H9 (cell line): Measurements from ENCODE around the gene CFHR2. TPM values are rescaled to one million over a fixed set of nuclear protein-coding genes. Genes with fewer than 3 reads are reported as not detected.

Experiments
- DNase-seq: peaks from one replicate; pipeline ENCODE4 v3.0.0-alpha.2; 2017
- H2AFZ ChIP-seq: one replicate; pipeline ENCODE4 v1.6.1; 2013; ENCODE audit warnings: mild to moderate bottlenecking, low read length, control low read depth, moderate library complexity
- H2AK5ac ChIP-seq: 2 replicates; pipeline ENCODE4 v1.6.1; 2013; ENCODE audit warnings: low read length, control low read depth, mixed read lengths; ENCODE audit not compliant: insufficient read length
- H2BK120ac ChIP-seq: one replicate; pipeline ENCODE4 v1.6.1; 2013; ENCODE audit warnings: low read depth, mild to moderate bottlenecking, low read length, control low read depth, inconsistent platforms; ENCODE audit not compliant: poor library complexity, severe bottlenecking
- H2BK12ac ChIP-seq: 2 replicates; pipeline ENCODE4 v1.6.1; 2013; ENCODE audit warnings: low read length, control low read depth, mixed read lengths, low read depth; ENCODE audit not compliant: insufficient read length
- H2BK15ac ChIP-seq: 2 replicates; pipeline ENCODE4 v1.6.1; 2013; ENCODE audit warnings: low read depth, low read length, control low read depth
- H2BK20ac ChIP-seq: one replicate; pipeline ENCODE4 v1.6.1; 2013; ENCODE audit warnings: low read depth, mild to moderate bottlenecking, low read length, control low read depth, inconsistent platforms; ENCODE audit not compliant: poor library complexity, severe bottlenecking
- H2BK5ac ChIP-seq: 2 replicates; pipeline ENCODE4 v1.6.1; 2013; ENCODE audit warnings: low read length, control low read depth, mixed read lengths; ENCODE audit not compliant: insufficient read length
- H3K14ac ChIP-seq: 2 replicates; pipeline ENCODE4 v1.6.1; 2013; ENCODE audit warnings: low read length, control low read depth; ENCODE audit not compliant: insufficient read depth
- H3K18ac ChIP-seq: 2 replicates; pipeline ENCODE4 v1.6.1; 2013; ENCODE audit warnings: low read depth, mild to moderate bottlenecking, mixed read lengths, low read length, control low read depth; ENCODE audit not compliant: insufficient read length
- H3K23ac ChIP-seq: 2 replicates; pipeline ENCODE4 v1.6.1; 2013; ENCODE audit warnings: low read length, control low read depth, mixed read lengths, low read depth; ENCODE audit not compliant: insufficient read length
- H3K23me2 ChIP-seq: 2 replicates; pipeline ENCODE4 v1.6.1; 2013; ENCODE audit warnings: low read depth, mild to moderate bottlenecking, mixed read lengths, low read length, control low read depth; ENCODE audit not compliant: insufficient read length, poor library complexity, severe bottlenecking
- H3K27ac ChIP-seq: 2 replicates; pipeline ENCODE4 v1.5.1; 2013; ENCODE audit warnings: low read length, control low read depth, mixed read lengths, low read depth; ENCODE audit not compliant: insufficient read length
- H3K27me3 ChIP-seq: 2 replicates; pipeline ENCODE4 v1.6.1; 2013; ENCODE audit warnings: low read length, control low read depth, inconsistent platforms; ENCODE audit not compliant: insufficient read depth
- H3K4ac ChIP-seq: 2 replicates; pipeline ENCODE4 v1.6.1; 2013; ENCODE audit warnings: low read depth, mild to moderate bottlenecking, control low read depth, inconsistent platforms, low read length, moderate library complexity
- H3K4me1 ChIP-seq: 2 replicates; pipeline ENCODE4 v1.6.1; 2013; ENCODE audit warnings: low read length, control low read depth, inconsistent platforms; ENCODE audit not compliant: insufficient read depth
- H3K4me2 ChIP-seq: 2 replicates; pipeline ENCODE4 v1.6.1; 2013; ENCODE audit warnings: low read length, control low read depth, mixed read lengths; ENCODE audit not compliant: insufficient read length, insufficient read depth
- H3K56ac ChIP-seq: 2 replicates; pipeline ENCODE4 v1.6.1; 2013; ENCODE audit warnings: low read depth, mild to moderate bottlenecking, mixed read lengths, low read length, control low read depth; ENCODE audit not compliant: insufficient read length
- H3K79me1 ChIP-seq: 2 replicates; pipeline ENCODE4 v1.6.1; 2013; ENCODE audit warnings: low read depth, mild to moderate bottlenecking, moderate library complexity, low read length, control low read depth, inconsistent platforms; ENCODE audit not compliant: insufficient read depth, poor library complexity, severe bottlenecking
- H3K79me2 ChIP-seq: 2 replicates; pipeline ENCODE4 v1.6.1; 2013; ENCODE audit warnings: low read length, control low read depth, inconsistent platforms; ENCODE audit not compliant: insufficient read depth
- H3K9ac ChIP-seq: 2 replicates; pipeline ENCODE4 v1.6.1; 2013; ENCODE audit warnings: low read length, control low read depth, mixed read lengths; ENCODE audit not compliant: insufficient read length; ENCODE audit errors: extremely low read depth
- H3K9me3 ChIP-seq: one replicate; pipeline ENCODE4 v1.6.1; 2013; ENCODE audit warnings: low read depth, low read length, inconsistent platforms; ENCODE audit not compliant: control insufficient read depth
- H3T11ph ChIP-seq: one replicate; pipeline ENCODE4 v1.6.1; 2013; ENCODE audit warnings: mild to moderate bottlenecking, low read length, control low read depth, inconsistent platforms
- H4K20me1 ChIP-seq: one replicate; pipeline ENCODE4 v1.6.1; 2013; ENCODE audit not compliant: control insufficient read depth, insufficient read length, insufficient read depth
- H4K5ac ChIP-seq: 2 replicates; pipeline ENCODE4 v1.6.1; 2013; ENCODE audit warnings: low read depth, mild to moderate bottlenecking, mixed read lengths, low read length, control low read depth; ENCODE audit not compliant: insufficient read length
- H4K8ac ChIP-seq: replicated peaks from 2 replicates; pipeline ENCODE4 v1.6.1; 2013; ENCODE audit warnings: low read length, control low read depth, mixed read lengths, low read depth; ENCODE audit not compliant: insufficient read length
- H4K91ac ChIP-seq: 2 replicates; pipeline ENCODE4 v1.6.1; 2013; ENCODE audit warnings: low read depth, mild to moderate bottlenecking, moderate library complexity, mixed read lengths, low read length, control low read depth; ENCODE audit not compliant: insufficient read length
- H3K27ac Mint-ChIP-seq, 3 experiments: 2 replicates in 2 of 3; 3 replicates in 1 of 3; pipeline ENCODE4 v1.8.0; 2020 to 2021; ENCODE audit warnings: mixed read lengths in 3 of 3, mild to moderate bottlenecking in 1 of 3, moderate library complexity in 1 of 3
- H3K27me3 Mint-ChIP-seq: 2 replicates; pipeline ENCODE4 v1.8.0; 2021; ENCODE audit warnings: low read depth, mild to moderate bottlenecking, moderate library complexity, mixed read lengths
- H3K36me3 Mint-ChIP-seq, 3 experiments: 2 replicates in 2 of 3; 3 replicates in 1 of 3; pipeline ENCODE4 v1.8.0; 2020 to 2021; ENCODE audit warnings: low read depth in 3 of 3, mixed read lengths in 3 of 3; ENCODE audit not compliant: insufficient read depth in 1 of 3
- H3K4me1 Mint-ChIP-seq, 2 experiments: 2 replicates each; pipeline ENCODE4 v1.8.0; 2020; ENCODE audit warnings: mixed read lengths in 2 of 2
- H3K4me3 Mint-ChIP-seq, 2 experiments: 2 replicates in 1 of 2; 3 replicates in 1 of 2; pipeline ENCODE4 v1.8.0; 2020 to 2021; ENCODE audit warnings: mild to moderate bottlenecking in 2 of 2, mixed read lengths in 2 of 2, moderate library complexity in 1 of 2
- H3K9me3 Mint-ChIP-seq, 2 experiments: 2 replicates in 1 of 2; 3 replicates in 1 of 2; pipeline ENCODE4 v1.8.0; 2020; ENCODE audit warnings: mild to moderate bottlenecking in 2 of 2, mixed read lengths in 2 of 2, moderate library complexity in 1 of 2
- WGBS: extraction: QIAGEN DNeasy Blood & Tissue Kit; methylation state at CpG from one replicate; pipeline ENCODE4 v1.1.7; 2013; ENCODE audit warnings: missing lambda C conversion rate, low lambda C conversion rate, mixed read lengths; ENCODE audit not compliant: insufficient read length; ENCODE audit errors: extremely low coverage; 5-methylcytosine and 5-hydroxymethylcytosine counted together
- total RNA-seq: library from RNA; stranded (reverse); gene quantifications from 2 replicates; pipeline ENCODE4 v1.2.1, GENCODE V29; 2021
- TF ChIP-seq, protein P1 (sequence below): fragments of 200-600 bp; sonication (generic); conservative IDR thresholded peaks from 3 replicates; pipeline ENCODE4 v1.8.0; 2021; ENCODE audit warnings: antibody characterized with exemption, mild to moderate bottlenecking

CFHR2 gene
- total RNA-seq, 1 experiment from 2014 or later: not detected

GRCh38 chr1:196896355-196896754 is 47.2 kb upstream of the CFHR2 start:
- H3K27ac ChIP-seq: no peak overlapping the region
- H3K79me2 ChIP-seq: no peaks in the 10 kb centered on the region
- no peaks in the 10 kb centered on the region for H3K79me1 ChIP-seq
- H3K4me1 Mint-ChIP-seq: peaks cover 0 to 2% of the 10 kb centered on the region in 2 experiments; a peak in 1 of 4 replicates
- no peak overlapping the region for H2BK5ac ChIP-seq
- no peaks in the 10 kb centered on the region for H3K4me1 ChIP-seq
- no peak overlapping the region for H3K9ac ChIP-seq
- no CpG with 5 or more reads among the region's 8 CpGs for WGBS
- no peak overlapping the region for H3T11ph ChIP-seq
- H3K23ac ChIP-seq: no peak overlapping the region
- no peak for DNase-seq
- TF ChIP-seq, protein P1, sequence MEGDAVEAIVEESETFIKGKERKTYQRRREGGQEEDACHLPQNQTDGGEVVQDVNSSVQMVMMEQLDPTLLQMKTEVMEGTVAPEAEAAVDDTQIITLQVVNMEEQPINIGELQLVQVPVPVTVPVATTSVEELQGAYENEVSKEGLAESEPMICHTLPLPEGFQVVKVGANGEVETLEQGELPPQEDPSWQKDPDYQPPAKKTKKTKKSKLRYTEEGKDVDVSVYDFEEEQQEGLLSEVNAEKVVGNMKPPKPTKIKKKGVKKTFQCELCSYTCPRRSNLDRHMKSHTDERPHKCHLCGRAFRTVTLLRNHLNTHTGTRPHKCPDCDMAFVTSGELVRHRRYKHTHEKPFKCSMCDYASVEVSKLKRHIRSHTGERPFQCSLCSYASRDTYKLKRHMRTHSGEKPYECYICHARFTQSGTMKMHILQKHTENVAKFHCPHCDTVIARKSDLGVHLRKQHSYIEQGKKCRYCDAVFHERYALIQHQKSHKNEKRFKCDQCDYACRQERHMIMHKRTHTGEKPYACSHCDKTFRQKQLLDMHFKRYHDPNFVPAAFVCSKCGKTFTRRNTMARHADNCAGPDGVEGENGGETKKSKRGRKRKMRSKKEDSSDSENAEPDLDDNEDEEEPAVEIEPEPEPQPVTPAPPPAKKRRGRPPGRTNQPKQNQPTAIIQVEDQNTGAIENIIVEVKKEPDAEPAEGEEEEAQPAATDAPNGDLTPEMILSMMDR: no peak
- no peaks in the 10 kb centered on the region for H3K9me3 ChIP-seq
- H2BK20ac ChIP-seq: no peak overlapping the region
- no peaks in the 10 kb centered on the region for H4K20me1 ChIP-seq
- H3K4me3 Mint-ChIP-seq: no peak overlapping the region
- H4K91ac ChIP-seq: no peak overlapping the region
- no peak overlapping the region for H2BK120ac ChIP-seq
- H2AK5ac ChIP-seq: no peak overlapping the region
- no peaks in the 10 kb centered on the region for H3K27me3 ChIP-seq
- no peak overlapping the region for H3K4me2 ChIP-seq
- H2AFZ ChIP-seq: no peak overlapping the region
- H3K56ac ChIP-seq: no peak overlapping the region
- H2BK15ac ChIP-seq: no peak overlapping the region
- H4K8ac ChIP-seq: no peak overlapping the region
- H3K4ac ChIP-seq: no peak overlapping the region
- H2BK12ac ChIP-seq: no peak overlapping the region
- H3K27me3 Mint-ChIP-seq: no peaks in the 10 kb centered on the region
- no peak overlapping the region for H3K18ac ChIP-seq
- H3K9me3 Mint-ChIP-seq: no peaks in the 10 kb centered on the region
- H3K23me2 ChIP-seq: no peaks in the 10 kb centered on the region
- no peaks in the 10 kb centered on the region for H3K36me3 Mint-ChIP-seq
- H4K5ac ChIP-seq: no peak overlapping the region
- peak overlapping the region in 1 of 3 experiments; percentile 63; a peak in 1 of 7 replicates for H3K27ac Mint-ChIP-seq
- no peak overlapping the region for H3K14ac ChIP-seq
